A549 (cell line): Measurements from ENCODE around the gene TENM3. TPM values are rescaled to one million over a fixed set of nuclear protein-coding genes. Genes with fewer than 3 reads are reported as not detected.

Source experiments
- ATAC-seq, 2 experiments: fragments of 200-7000 bp in 1 of 2; fragments of >200 bp in 1 of 2; cut with Nextera tagmentation in 1 of 2; cut with Tn5 transposase in 1 of 2; 3 replicates each; pipeline versions ENCODE4 v1.8.0 to v1.9.1; 2018 to 2020; ENCODE audit warnings: mild to moderate bottlenecking in 1 of 2, moderate library complexity in 1 of 2
- CTCF ChIA-PET: fragments of 300-600 bp; sonication (Branson Sonifier 250); formaldehyde crosslinking; extraction: SDS; loops from one replicate; lab custom pipeline; 2021; ENCODE audit warnings: antibody characterized with exemption, inconsistent platforms; lab: Yijun Ruan, JAX
- POLR2A ChIA-PET: fragments of 350-600 bp; formaldehyde crosslinking; extraction: SDS; loops from one replicate; lab custom pipeline; 2021; ENCODE audit warnings: antibody characterized with exemption, inconsistent platforms; lab: Yijun Ruan, JAX
- DNase-seq, 2 experiments: peaks; one replicate each; pipeline versions ENCODE4 v3.0.0 to v3.0.0-alpha.2; 2011 to 2016; ENCODE audit warnings: low read depth in 1 of 2, low spot score in 1 of 2
- FAIRE-seq: peaks from 2 replicates; lab custom pipeline; 2011; peaks lifted over from hg19 to GRCh38; lab: Jason Lieb, UNC
- H3K27ac ChIP-seq, 2 experiments: fragments of >200 bp; sonication (Bioruptor Twin); formaldehyde crosslinking; 3 replicates each; pipeline ENCODE4 v1.5.1; 2016 to 2017
- H3K4me1 ChIP-seq: fragments of >200 bp; sonication (Bioruptor Twin); formaldehyde crosslinking; 3 replicates; pipeline ENCODE4 v1.6.1; 2016
- H3K4me2 ChIP-seq: fragments of >200 bp; sonication (Bioruptor Twin); formaldehyde crosslinking; 3 replicates; pipeline ENCODE4 v1.6.1; 2016
- H3K4me3 ChIP-seq: fragments of >200 bp; sonication (Bioruptor Twin); formaldehyde crosslinking; 3 replicates; pipeline ENCODE4 v1.5.1; 2016
- H3K9me3 ChIP-seq: fragments of >200 bp; sonication (Bioruptor Twin); formaldehyde crosslinking; 3 replicates; pipeline ENCODE4 v1.6.1; 2016
- BCL3 ChIP-seq: fragments of >200 bp; sonication (Bioruptor Twin); formaldehyde crosslinking; IDR thresholded peaks from 3 replicates; pipeline ENCODE4 v1.6.1; 2016
- EHF ChIP-seq: fragments of 250-450 bp; sonication (Bioruptor Pico); IDR thresholded peaks from 2 replicates; pipeline ENCODE4 v1.5.0; 2020; ENCODE audit warnings: mild to moderate bottlenecking
- EP300 ChIP-seq, 2 experiments: fragments of >200 bp; sonication (Bioruptor Twin); formaldehyde crosslinking; IDR thresholded peaks; 2 replicates in 1 of 2; 3 replicates in 1 of 2; pipeline ENCODE4 v1.6.1; 2016 to 2017
- ESRRA ChIP-seq: fragments of 150-350 bp; IDR thresholded peaks from 2 replicates; pipeline ENCODE4 v1.6.1; 2014; ENCODE audit warnings: mild to moderate bottlenecking, low read length, borderline replicate concordance
- FOXS1 ChIP-seq: fragments of 250-450 bp; sonication (Bioruptor Pico); IDR thresholded peaks from 2 replicates; pipeline ENCODE4 v1.5.0; 2020; ENCODE audit warnings: mild to moderate bottlenecking, moderate library complexity
- HOXA7 ChIP-seq: fragments of 250-450 bp; sonication (Bioruptor Pico); IDR thresholded peaks from 2 replicates; pipeline ENCODE4 v1.5.0; 2020; ENCODE audit warnings: mild to moderate bottlenecking, moderate library complexity
- HOXB5 ChIP-seq: fragments of 250-450 bp; sonication (Bioruptor Pico); IDR thresholded peaks from 2 replicates; pipeline ENCODE4 v1.5.0; 2020; ENCODE audit warnings: mild to moderate bottlenecking, moderate library complexity
- MYC ChIP-seq: IDR thresholded peaks from 2 replicates; pipeline ENCODE4 v1.6.1; 2012; ENCODE audit warnings: mild to moderate bottlenecking, inconsistent platforms, low read length, improper control_type of control experiment, borderline replicate concordance
- NPAS2 ChIP-seq: fragments of 250-450 bp; sonication (Bioruptor Pico); IDR thresholded peaks from 2 replicates; pipeline ENCODE4 v1.8.0; 2022; ENCODE audit warnings: mild to moderate bottlenecking, moderate library complexity, borderline replicate concordance
- NR3C1 ChIP-seq: fragments of >200 bp; sonication (Bioruptor Twin); formaldehyde crosslinking; IDR thresholded peaks from 3 replicates; pipeline ENCODE4 v1.6.1; 2017
- PBX3 ChIP-seq: IDR thresholded peaks from 2 replicates; pipeline ENCODE4 v1.6.1; 2012
- PHF8 ChIP-seq: fragments of 200-600 bp; sonication (generic); IDR thresholded peaks from 2 replicates; pipeline ENCODE4 v1.6.1; 2016; ENCODE audit warnings: low read depth, mild to moderate bottlenecking, antibody characterized with exemption, moderate library complexity, borderline replicate concordance
- POLR2A ChIP-seq: IDR thresholded peaks from 2 replicates; pipeline ENCODE4 v1.6.1; 2012; ENCODE audit warnings: mild to moderate bottlenecking, low read length
- RARB ChIP-seq: fragments of 250-450 bp; sonication (Bioruptor Pico); IDR thresholded peaks from 2 replicates; pipeline ENCODE4 v1.8.0; 2021; ENCODE audit warnings: mild to moderate bottlenecking, moderate library complexity
- RFX5 ChIP-seq: fragments of 450-650 bp; IDR thresholded peaks from 2 replicates; pipeline ENCODE4 v1.7.1; 2014; ENCODE audit warnings: antibody characterized with exemption, mild to moderate bottlenecking, moderate library complexity
- RNF2 ChIP-seq: fragments of 200-600 bp; sonication (generic); IDR thresholded peaks from 2 replicates; pipeline ENCODE4 v1.6.1; 2016; ENCODE audit warnings: low read depth, mild to moderate bottlenecking, antibody characterized with exemption, moderate library complexity, borderline replicate concordance
- SREBF2 ChIP-seq: fragments of 450-650 bp; IDR thresholded peaks from 2 replicates; pipeline ENCODE4 v1.6.1; 2014; ENCODE audit warnings: mild to moderate bottlenecking, moderate library complexity
- TFCP2L1 ChIP-seq: fragments of 250-450 bp; sonication (Bioruptor Pico); IDR thresholded peaks from 2 replicates; pipeline ENCODE4 v1.5.0; 2021; ENCODE audit warnings: mild to moderate bottlenecking
- TP53 ChIP-seq: fragments of 250-450 bp; sonication (Bioruptor Pico); IDR thresholded peaks from 2 replicates; pipeline ENCODE4 v1.5.0; 2021; ENCODE audit warnings: mild to moderate bottlenecking, moderate library complexity
- ZC3H11A ChIP-seq: fragments of 450-650 bp; IDR thresholded peaks from 2 replicates; pipeline ENCODE4 v1.6.1; 2014; ENCODE audit warnings: antibody characterized with exemption, mild to moderate bottlenecking
- ZFP36 ChIP-seq: fragments of 450-650 bp; IDR thresholded peaks from 2 replicates; pipeline ENCODE4 v1.6.1; 2014; ENCODE audit warnings: borderline replicate concordance; ENCODE audit not compliant: partially characterized antibody
- ZSCAN20 ChIP-seq: fragments of 250-450 bp; sonication (Bioruptor Pico); IDR thresholded peaks from 2 replicates; pipeline ENCODE4 v1.8.0; 2022; ENCODE audit warnings: mild to moderate bottlenecking, moderate library complexity
- WGBS: methylation state at CpG from one replicate; pipeline ENCODE4 v1.1.6; 2017; ENCODE audit errors: missing lambda C conversion rate; 5-methylcytosine and 5-hydroxymethylcytosine counted together
- polyA plus RNA-seq, 4 experiments: library from polyadenylated mRNA; depleted of rRNA in 3 of 4; stranded (reverse); fragments of >200 nt; fragmentation: RNase III in 1 of 4; extraction: RNeasy Plus Mini Kit Qiagen cat#74134 plus additional on column Dnase treatment in 1 of 4; gene quantifications; 2 replicates in 3 of 4; 3 replicates in 1 of 4; pipeline ENCODE4 v1.2.3, GENCODE V29; 2011 to 2017
- TF ChIP-seq, protein P1 (sequence below): fragments of 150-350 bp; IDR thresholded peaks from 2 replicates; pipeline ENCODE4 v1.6.1; 2014; ENCODE audit warnings: low read depth, mild to moderate bottlenecking, low read length

TENM3 gene
- polyA plus RNA-seq, 2 of the 4 experiments (the other 2 are of a cell fraction) = 2.4 to 7.3 TPM

DNA sequence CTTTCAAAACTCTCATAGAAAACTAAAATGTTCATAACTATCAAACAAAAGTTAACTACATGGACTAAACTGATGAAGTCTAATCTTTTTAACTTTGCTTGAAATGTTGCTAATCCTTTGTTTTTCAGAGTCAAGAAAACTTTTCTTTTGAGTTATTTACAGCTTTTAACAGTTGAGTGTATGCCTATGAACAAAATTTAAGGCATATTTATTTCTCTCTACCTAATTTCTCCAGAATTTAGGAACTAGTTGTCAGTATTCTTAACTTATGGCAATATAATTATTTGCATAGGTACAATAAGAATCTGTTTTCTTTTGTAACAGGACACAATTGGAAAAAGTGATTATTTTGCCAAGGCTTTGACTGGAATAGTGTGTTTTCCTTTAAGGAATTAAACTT, 23.8 kb downstream of the TENM3 start:
- DNase-seq (no peak), ATAC-seq (no peak), FAIRE-seq (no peak)
- no peaks in the 10 kb centered on the region for H3K9me3 ChIP-seq
- H3K4me2 ChIP-seq = no peak overlapping the region
- TF ChIP-seq HOXB5 (CRISPR knock-in tag) (no peak), ZSCAN20 (CRISPR knock-in tag) (no peak), PHF8 (no peak), SREBF2 (no peak)
- TF ChIP-seq, protein P1, sequence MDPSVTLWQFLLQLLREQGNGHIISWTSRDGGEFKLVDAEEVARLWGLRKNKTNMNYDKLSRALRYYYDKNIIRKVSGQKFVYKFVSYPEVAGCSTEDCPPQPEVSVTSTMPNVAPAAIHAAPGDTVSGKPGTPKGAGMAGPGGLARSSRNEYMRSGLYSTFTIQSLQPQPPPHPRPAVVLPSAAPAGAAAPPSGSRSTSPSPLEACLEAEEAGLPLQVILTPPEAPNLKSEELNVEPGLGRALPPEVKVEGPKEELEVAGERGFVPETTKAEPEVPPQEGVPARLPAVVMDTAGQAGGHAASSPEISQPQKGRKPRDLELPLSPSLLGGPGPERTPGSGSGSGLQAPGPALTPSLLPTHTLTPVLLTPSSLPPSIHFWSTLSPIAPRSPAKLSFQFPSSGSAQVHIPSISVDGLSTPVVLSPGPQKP = no peak
- H3K27ac ChIP-seq = no peak overlapping the region
- ChIA-PET POLR2A (interaction anchor here (0.6 kb wide), 1 partner anchor 52 kb away, joined by 3 read pairs; no protein-coding TSS in a partner anchor), CTCF (no interaction called here)
- no peak overlapping the region for H3K4me3 ChIP-seq
- H3K4me1 ChIP-seq = no peaks in the 10 kb centered on the region

DNA sequence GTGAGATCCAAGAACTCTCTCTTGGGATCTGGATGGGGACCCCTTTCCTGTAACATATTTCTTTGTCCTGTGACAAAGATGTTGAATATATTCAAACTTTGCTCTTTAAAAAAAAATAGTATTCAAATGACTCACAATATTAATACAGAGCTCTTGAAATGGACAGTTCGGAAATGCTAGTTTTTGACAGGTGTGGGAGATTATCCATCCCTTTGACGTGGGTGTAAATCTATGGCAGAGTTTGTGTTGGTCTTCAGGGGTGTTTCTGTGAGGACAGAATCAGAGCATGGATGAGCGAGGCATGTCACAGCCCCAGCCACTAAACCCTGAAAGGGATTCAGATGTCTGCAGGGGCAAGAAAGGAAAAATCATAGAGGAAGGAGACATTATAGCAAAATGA, 25.8 kb downstream of the TENM3 start:
- Histone ChIP-seq H3K4me3 (no peak overlapping the region), H3K27ac (no peak overlapping the region), H3K4me1 (no peaks in the 10 kb centered on the region), H3K9me3 (no peaks in the 10 kb centered on the region), H3K4me2 (no peak overlapping the region)
- FAIRE-seq (no peak), ATAC-seq (no peak), DNase-seq (no peak)
- TF ChIP-seq ZC3H11A = no peak
- TF ChIP-seq RFX5 = no peak
- TF ChIP-seq POLR2A = no peak
- no peak for TF ChIP-seq FOXS1
- TF ChIP-seq ZFP36 = no peak
- no peak for TF ChIP-seq RARB (CRISPR knock-in tag)
- TF ChIP-seq TFCP2L1 (CRISPR knock-in tag) = no peak
- no peak for TF ChIP-seq PBX3
- TF ChIP-seq RNF2 = no peak
- TF ChIP-seq, protein P1 = no peak
- TF ChIP-seq TP53 (CRISPR knock-in tag) = no peak
- no peak for TF ChIP-seq NR3C1
- TF ChIP-seq MYC = no peak
- no peak for TF ChIP-seq EHF
- no peak for TF ChIP-seq BCL3
- TF ChIP-seq EP300 (IDR thresholded peaks at IDR 0.05) = no peak
- no peak for TF ChIP-seq ESRRA
- no peak for TF ChIP-seq HOXA7 (CRISPR knock-in tag)
- TF ChIP-seq NPAS2 (CRISPR knock-in tag) = no peak
- POLR2A ChIA-PET = no interaction called here
- WGBS = 15% methylated on average over 3 of the region's 3 CpGs
- CTCF ChIA-PET = interaction anchor here (1.0 kb wide), 1 partner anchor 10 kb away, joined by 4 read pairs; no protein-coding TSS in a partner anchor
